Uterus (tissue), 2 donors: ENCODE data around the gene OR8B4.

ENCODE experiments used
- CTCF ChIP-seq, 4 experiments: fragments of 200-600 bp in 2 of 4; fragments of 450-650 bp in 2 of 4; sonication (generic) in 2 of 4; IDR thresholded peaks; one replicate each; pipeline ENCODE4 v1.5.1; 2016 to 2019; ENCODE audit warnings: antibody characterized with exemption in 4 of 4, mild to moderate bottlenecking in 2 of 4, moderate library complexity in 1 of 4
- POLR2A ChIP-seq, 2 donors: fragments of 450-650 bp; IDR thresholded peaks; one replicate each; pipeline ENCODE4 v1.6.1; 2016; ENCODE audit warnings: antibody characterized with exemption in 2 of 2, mild to moderate bottlenecking in 1 of 2, moderate library complexity in 1 of 2

- TF ChIP-seq CTCF (IDR thresholded peaks at IDR 0.05) = no peak
- no peak for TF ChIP-seq POLR2A (IDR thresholded peaks at IDR 0.05)
Observed at GRCh38 chr11:124398924-124399323, 25.7 kb downstream of the OR8B4 start, which contains the start of gene OR8B3.
